HCT116 (cell line): ENCODE measurements around the gene C1S. TPM values are rescaled to one million over a fixed set of nuclear protein-coding genes. Genes with fewer than 3 reads are reported as not detected.

ENCODE experiments used
- ATAC-seq: fragments of 200-7000 bp; cut with Tn5 transposase; 2 replicates; pipeline ENCODE4 v1.9.1; 2020; ENCODE audit warnings: mild to moderate bottlenecking, moderate library complexity
- BruUV-seq: library from RNA; stranded (reverse); fragments of 400-500 nt; replicated peaks from 2 replicates; lab custom pipeline; 2021; lab: Mats Ljungman, UMichigan
- CTCF ChIA-PET: fragments of 300-600 bp; sonication (Branson Sonifier 250); formaldehyde crosslinking; loops from one replicate; lab custom pipeline; 2021; ENCODE audit warnings: antibody characterized with exemption; lab: Charles Lee
- POLR2A ChIA-PET: fragments of 300-600, 350-600 bp; sonication (Branson Sonifier 250); formaldehyde crosslinking; loops from one replicate; lab custom pipeline; 2021; ENCODE audit warnings: antibody characterized with exemption; lab: Charles Lee
- RAD21 ChIA-PET, 2 experiments: fragments of 300-600 bp; sonication (Branson Sonifier 250); formaldehyde crosslinking; loops; one replicate each; lab custom pipeline; 2023; ENCODE audit warnings: low total read pairs in 2 of 2; ENCODE audit not compliant: uncharacterized antibody in 2 of 2, unreplicated experiment in 2 of 2, low non-redundant PET in 1 of 2; lab: Charles Lee
- DNase-seq: peaks from one replicate; pipeline ENCODE4 v3.0.0-alpha.2; 2010; ENCODE audit warnings: low read depth, low spot score
- H2AFZ ChIP-seq: fragments of 200-600 bp; shearing (Covaris generic), sonication (generic); 2 replicates; pipeline ENCODE4 v1.6.1; 2017; ENCODE audit warnings: low read depth, mixed run types, mixed read lengths, antibody characterized with exemption, low read length; ENCODE audit not compliant: poor library complexity, severe bottlenecking
- H3K27ac ChIP-seq: 2 replicates; pipeline ENCODE4 v1.5.1; 2012; ENCODE audit warnings: low read depth, low read length
- H3K27me3 ChIP-seq: fragments of 200-600 bp; sonication (generic); 2 replicates; pipeline ENCODE4 v1.6.1; 2016; ENCODE audit warnings: mixed run types, low read length, mixed read lengths; ENCODE audit not compliant: insufficient read depth
- H3K36me3 ChIP-seq, 2 experiments: fragments of 200-500 bp in 1 of 2; fragments of 200-600 bp in 1 of 2; sonication (Bioruptor generic) in 1 of 2; sonication (generic) in 1 of 2; 2 replicates each; pipeline versions ENCODE4 v1.5.1 to v1.6.1; 2014 to 2016; ENCODE audit warnings: low read length in 2 of 2, inconsistent platforms in 1 of 2, mixed read lengths in 1 of 2, mixed run types in 1 of 2; ENCODE audit not compliant: insufficient read depth in 2 of 2, control insufficient read depth in 1 of 2
- H3K4me1 ChIP-seq, 2 experiments: fragments of 200-600 bp in 1 of 2; sonication (generic) in 1 of 2; 2 replicates each; pipeline versions ENCODE4 v1.5.1 to v1.6.1; 2012 to 2017; ENCODE audit warnings: low read length in 2 of 2, inconsistent platforms in 1 of 2, mild to moderate bottlenecking in 1 of 2, mixed read lengths in 1 of 2, mixed run types in 1 of 2, moderate library complexity in 1 of 2; ENCODE audit not compliant: insufficient read depth in 2 of 2, control insufficient read depth in 1 of 2
- H3K4me2 ChIP-seq: fragments of 200-600 bp; sonication (generic); 2 replicates; pipeline ENCODE4 v1.6.1; 2017; ENCODE audit warnings: mixed run types, low read length, mixed read lengths
- H3K4me3 ChIP-seq, 2 experiments: fragments of 200-600 bp in 1 of 2; sonication (generic) in 1 of 2; replicated peaks in 1 of 2; 2 replicates each; pipeline ENCODE4 v1.5.1; 2011 to 2016; ENCODE audit warnings: low read length in 2 of 2, control low read depth in 1 of 2, low read depth in 1 of 2, mild to moderate bottlenecking in 1 of 2, mixed read lengths in 1 of 2, mixed run types in 1 of 2
- H3K79me2 ChIP-seq: fragments of 200-600 bp; sonication (generic); 2 replicates; pipeline ENCODE4 v1.6.1; 2017; ENCODE audit warnings: mild to moderate bottlenecking, mixed run types, low read length, moderate library complexity, mixed read lengths; ENCODE audit not compliant: insufficient read depth
- H3K9ac ChIP-seq: fragments of 200-600 bp; sonication (generic); 2 replicates; pipeline ENCODE4 v1.6.1; 2016; ENCODE audit warnings: low read length, mixed read lengths
- H3K9me2 ChIP-seq: fragments of 200-600 bp; sonication (generic), shearing (Covaris generic); 2 replicates; pipeline ENCODE4 v1.6.1; 2017; ENCODE audit warnings: mixed run types, mild to moderate bottlenecking, moderate library complexity; ENCODE audit not compliant: insufficient read depth
- H3K9me3 ChIP-seq, 2 experiments: fragments of 200-500 bp in 1 of 2; fragments of 200-600 bp in 1 of 2; sonication (Bioruptor generic) in 1 of 2; sonication (generic) in 1 of 2; 2 replicates each; pipeline ENCODE4 v1.6.1; 2014 to 2017; ENCODE audit warnings: low read length in 2 of 2, mixed read lengths in 2 of 2, inconsistent platforms in 1 of 2, low read depth in 1 of 2, mild to moderate bottlenecking in 1 of 2, mixed run types in 1 of 2, moderate library complexity in 1 of 2; ENCODE audit not compliant: control insufficient read depth in 1 of 2, insufficient read depth in 1 of 2
- H4K20me1 ChIP-seq: fragments of 200-600 bp; sonication (generic), shearing (Covaris generic); 2 replicates; pipeline ENCODE4 v1.6.1; 2017; ENCODE audit warnings: mixed run types, mild to moderate bottlenecking, moderate library complexity; ENCODE audit not compliant: insufficient read depth
- CEBPB ChIP-seq: IDR thresholded peaks from 2 replicates; pipeline ENCODE4 v1.6.1; 2012; ENCODE audit warnings: low read depth
- EZH2phosphoT487 ChIP-seq: fragments of 200-600 bp; IDR thresholded peaks from 2 replicates; pipeline ENCODE4 v1.6.1; 2018; ENCODE audit warnings: antibody characterized with exemption, borderline replicate concordance
- POLR2A ChIP-seq: IDR thresholded peaks from 2 replicates; pipeline ENCODE4 v1.7.0; 2011; ENCODE audit warnings: borderline replicate concordance; ENCODE audit not compliant: insufficient read depth, insufficient read length; ENCODE audit errors: extremely low read depth
- POLR2AphosphoS5 ChIP-seq: IDR thresholded peaks from 2 replicates; pipeline ENCODE4 v1.6.1; 2011; ENCODE audit warnings: mild to moderate bottlenecking, low read depth, low read length, moderate library complexity
- SIN3A ChIP-seq: IDR thresholded peaks from 2 replicates; pipeline ENCODE4 v1.6.1; 2012; ENCODE audit warnings: low read depth
- TCF7L2 ChIP-seq: IDR thresholded peaks from 2 replicates; pipeline ENCODE4 v1.7.0; 2011; ENCODE audit warnings: borderline replicate concordance, inconsistent platforms; ENCODE audit not compliant: insufficient read depth, insufficient read length; ENCODE audit errors: extremely low read depth
- YY1 ChIP-seq: IDR thresholded peaks from 2 replicates; pipeline ENCODE4 v1.6.1; 2011; ENCODE audit warnings: low read length, low read depth, moderate library complexity, mild to moderate bottlenecking; ENCODE audit not compliant: insufficient replicate concordance; ENCODE audit errors: extremely low read depth
- intact Hi-C: fragments of 100-400 bp; cut with micrococcal nuclease; formaldehyde crosslinking; loops from 2 replicates; pipeline ENCODE4 v1.10.0; 2022
- total RNA-seq: library from RNA; stranded (reverse); gene quantifications from one replicate; pipeline ENCODE4 v1.2.1, GENCODE V29; 2021; ENCODE audit not compliant: unreplicated experiment
- TF ChIP-seq, protein P1 (sequence below), 3 experiments: fragments of 200-600 bp in 1 of 3; sonication (generic) in 1 of 3; IDR thresholded peaks in 2 of 3; conservative IDR thresholded peaks in 1 of 3; 2 replicates each; pipeline ENCODE4 v1.5.1; 2012 to 2017; ENCODE audit warnings: low read depth in 2 of 3, low read length in 2 of 3, antibody characterized with exemption in 1 of 3, borderline replicate concordance in 1 of 3, control low read depth in 1 of 3, mild to moderate bottlenecking in 1 of 3, mixed read lengths in 1 of 3, mixed run types in 1 of 3, moderate library complexity in 1 of 3; ENCODE audit not compliant: insufficient read depth in 1 of 3
- TF ChIP-seq, protein P2 (sequence below): IDR thresholded peaks from 2 replicates; pipeline ENCODE4 v1.6.1; 2012; ENCODE audit warnings: low read depth
- TF ChIP-seq, protein P3 (sequence below): IDR thresholded peaks from 2 replicates; pipeline ENCODE4 v1.6.1; 2011; ENCODE audit warnings: mild to moderate bottlenecking, low read length, moderate library complexity; ENCODE audit not compliant: insufficient replicate concordance; ENCODE audit errors: extremely low read depth

The C1S gene
- total RNA-seq, 1 experiment from 2014 or later: 2.4 TPM

GRCh38 chr12:7032990-7033389 is 27.5 kb upstream of the C1S start (continued):
- TF ChIP-seq, protein P1, sequence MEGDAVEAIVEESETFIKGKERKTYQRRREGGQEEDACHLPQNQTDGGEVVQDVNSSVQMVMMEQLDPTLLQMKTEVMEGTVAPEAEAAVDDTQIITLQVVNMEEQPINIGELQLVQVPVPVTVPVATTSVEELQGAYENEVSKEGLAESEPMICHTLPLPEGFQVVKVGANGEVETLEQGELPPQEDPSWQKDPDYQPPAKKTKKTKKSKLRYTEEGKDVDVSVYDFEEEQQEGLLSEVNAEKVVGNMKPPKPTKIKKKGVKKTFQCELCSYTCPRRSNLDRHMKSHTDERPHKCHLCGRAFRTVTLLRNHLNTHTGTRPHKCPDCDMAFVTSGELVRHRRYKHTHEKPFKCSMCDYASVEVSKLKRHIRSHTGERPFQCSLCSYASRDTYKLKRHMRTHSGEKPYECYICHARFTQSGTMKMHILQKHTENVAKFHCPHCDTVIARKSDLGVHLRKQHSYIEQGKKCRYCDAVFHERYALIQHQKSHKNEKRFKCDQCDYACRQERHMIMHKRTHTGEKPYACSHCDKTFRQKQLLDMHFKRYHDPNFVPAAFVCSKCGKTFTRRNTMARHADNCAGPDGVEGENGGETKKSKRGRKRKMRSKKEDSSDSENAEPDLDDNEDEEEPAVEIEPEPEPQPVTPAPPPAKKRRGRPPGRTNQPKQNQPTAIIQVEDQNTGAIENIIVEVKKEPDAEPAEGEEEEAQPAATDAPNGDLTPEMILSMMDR (IDR thresholded peaks at IDR 0.05 in 2 of 3, conservative IDR thresholded peaks at IDR 0.05 in 1 of 3; ENCODE audit: borderline replicate concordance in 1 of 3, insufficient read depth in 1 of 3, low read depth in 2 of 3, low read length in 2 of 3): no peak
- TF ChIP-seq TCF7L2 (no peak), POLR2A (no peak), CEBPB (no peak), SIN3A (no peak)

- Histone ChIP-seq H3K27me3 (no peaks in the 10 kb centered on the region), H2AFZ (no peak overlapping the region), H3K9me3 (no peaks in the 10 kb centered on the region), H3K4me1 (no peaks in the 10 kb centered on the region), H3K9me2 (no peaks in the 10 kb centered on the region), H3K79me2 (no peaks in the 10 kb centered on the region), H3K27ac (no peak overlapping the region), H3K4me3 (no peak overlapping the region), H3K4me2 (no peak overlapping the region), H3K36me3 (no peaks in the 10 kb centered on the region), H3K9ac (no peak overlapping the region), H4K20me1 (no peaks in the 10 kb centered on the region)
- CTCF ChIA-PET: no interaction called here
- RAD21 ChIA-PET: no interaction called here
- POLR2A ChIA-PET: no interaction called here
- ATAC-seq: no peak
- intact Hi-C loops: no loop called here
- no TSS peak for BruUV-seq
- TF ChIP-seq YY1: no peak
- no peak for TF ChIP-seq CEBPB
- TF ChIP-seq, protein P2, sequence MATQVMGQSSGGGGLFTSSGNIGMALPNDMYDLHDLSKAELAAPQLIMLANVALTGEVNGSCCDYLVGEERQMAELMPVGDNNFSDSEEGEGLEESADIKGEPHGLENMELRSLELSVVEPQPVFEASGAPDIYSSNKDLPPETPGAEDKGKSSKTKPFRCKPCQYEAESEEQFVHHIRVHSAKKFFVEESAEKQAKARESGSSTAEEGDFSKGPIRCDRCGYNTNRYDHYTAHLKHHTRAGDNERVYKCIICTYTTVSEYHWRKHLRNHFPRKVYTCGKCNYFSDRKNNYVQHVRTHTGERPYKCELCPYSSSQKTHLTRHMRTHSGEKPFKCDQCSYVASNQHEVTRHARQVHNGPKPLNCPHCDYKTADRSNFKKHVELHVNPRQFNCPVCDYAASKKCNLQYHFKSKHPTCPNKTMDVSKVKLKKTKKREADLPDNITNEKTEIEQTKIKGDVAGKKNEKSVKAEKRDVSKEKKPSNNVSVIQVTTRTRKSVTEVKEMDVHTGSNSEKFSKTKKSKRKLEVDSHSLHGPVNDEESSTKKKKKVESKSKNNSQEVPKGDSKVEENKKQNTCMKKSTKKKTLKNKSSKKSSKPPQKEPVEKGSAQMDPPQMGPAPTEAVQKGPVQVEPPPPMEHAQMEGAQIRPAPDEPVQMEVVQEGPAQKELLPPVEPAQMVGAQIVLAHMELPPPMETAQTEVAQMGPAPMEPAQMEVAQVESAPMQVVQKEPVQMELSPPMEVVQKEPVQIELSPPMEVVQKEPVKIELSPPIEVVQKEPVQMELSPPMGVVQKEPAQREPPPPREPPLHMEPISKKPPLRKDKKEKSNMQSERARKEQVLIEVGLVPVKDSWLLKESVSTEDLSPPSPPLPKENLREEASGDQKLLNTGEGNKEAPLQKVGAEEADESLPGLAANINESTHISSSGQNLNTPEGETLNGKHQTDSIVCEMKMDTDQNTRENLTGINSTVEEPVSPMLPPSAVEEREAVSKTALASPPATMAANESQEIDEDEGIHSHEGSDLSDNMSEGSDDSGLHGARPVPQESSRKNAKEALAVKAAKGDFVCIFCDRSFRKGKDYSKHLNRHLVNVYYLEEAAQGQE: no peak
- TF ChIP-seq POLR2AphosphoS5: no peak
- no peak for TF ChIP-seq EZH2phosphoT487
- TF ChIP-seq, protein P3, sequence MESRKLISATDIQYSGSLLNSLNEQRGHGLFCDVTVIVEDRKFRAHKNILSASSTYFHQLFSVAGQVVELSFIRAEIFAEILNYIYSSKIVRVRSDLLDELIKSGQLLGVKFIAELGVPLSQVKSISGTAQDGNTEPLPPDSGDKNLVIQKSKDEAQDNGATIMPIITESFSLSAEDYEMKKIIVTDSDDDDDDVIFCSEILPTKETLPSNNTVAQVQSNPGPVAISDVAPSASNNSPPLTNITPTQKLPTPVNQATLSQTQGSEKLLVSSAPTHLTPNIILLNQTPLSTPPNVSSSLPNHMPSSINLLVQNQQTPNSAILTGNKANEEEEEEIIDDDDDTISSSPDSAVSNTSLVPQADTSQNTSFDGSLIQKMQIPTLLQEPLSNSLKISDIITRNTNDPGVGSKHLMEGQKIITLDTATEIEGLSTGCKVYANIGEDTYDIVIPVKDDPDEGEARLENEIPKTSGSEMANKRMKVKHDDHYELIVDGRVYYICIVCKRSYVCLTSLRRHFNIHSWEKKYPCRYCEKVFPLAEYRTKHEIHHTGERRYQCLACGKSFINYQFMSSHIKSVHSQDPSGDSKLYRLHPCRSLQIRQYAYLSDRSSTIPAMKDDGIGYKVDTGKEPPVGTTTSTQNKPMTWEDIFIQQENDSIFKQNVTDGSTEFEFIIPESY: no peak
- TF ChIP-seq, all 23 proteins: peak for 0
- no peak for DNase-seq
These were observed 26.1 kb upstream of the C1S start for GRCh38 chr12:7034464-7034863.
